Liver (tissue), 9 donors: ENCODE data around the gene GNRH2. TPM values are rescaled to one million over a fixed set of nuclear protein-coding genes. Genes with fewer than 3 reads are reported as not detected.
"Not testable (repeated sequence)": the region's sequence is repeated elsewhere in the genome, so short reads cannot be mapped to it uniquely, and the experiment has no call there.

Experiments used
- DNase-seq: peaks from one replicate; pipeline ENCODE4 v3.0.0-alpha.2; 2017; ENCODE audit warnings: low spot score
- H3K27ac ChIP-seq, 2 donors: one replicate each; pipeline ENCODE4 v1.7.0; 2013; ENCODE audit warnings: inconsistent platforms in 2 of 2, low read length in 2 of 2, control low read depth in 1 of 2, low read depth in 1 of 2, mild to moderate bottlenecking in 1 of 2
- H3K27me3 ChIP-seq, 4 donors: one replicate each; pipeline versions ENCODE4 v1.6.1 to v1.7.0; 2013; ENCODE audit warnings: low read length in 3 of 4, inconsistent platforms in 1 of 4, mild to moderate bottlenecking in 1 of 4, moderate library complexity in 1 of 4; ENCODE audit not compliant: control insufficient read depth in 4 of 4, insufficient read depth in 4 of 4
- H3K36me3 ChIP-seq, 4 donors: one replicate each; pipeline versions ENCODE4 v1.6.1 to v1.7.0; 2013; ENCODE audit warnings: low read length in 3 of 4, mild to moderate bottlenecking in 3 of 4, low read depth in 1 of 4, moderate library complexity in 1 of 4; ENCODE audit not compliant: control insufficient read depth in 4 of 4, insufficient read depth in 3 of 4
- H3K4me1 ChIP-seq, 4 donors: one replicate each; pipeline versions ENCODE4 v1.6.1 to v1.7.0; 2013; ENCODE audit warnings: low read length in 3 of 4, mild to moderate bottlenecking in 3 of 4, moderate library complexity in 1 of 4; ENCODE audit not compliant: control insufficient read depth in 4 of 4, insufficient read depth in 4 of 4
- H3K4me3 ChIP-seq, 3 donors: one replicate each; pipeline versions ENCODE4 v1.6.1 to v1.7.0; 2013; ENCODE audit warnings: low read length in 3 of 3, control low read depth in 1 of 3, low read depth in 1 of 3, mild to moderate bottlenecking in 1 of 3
- H3K9ac ChIP-seq, 2 donors: one replicate each; pipeline ENCODE4 v1.7.0; 2013; ENCODE audit warnings: low read length in 2 of 2, mild to moderate bottlenecking in 2 of 2, moderate library complexity in 2 of 2, control low read depth in 1 of 2, low read depth in 1 of 2
- H3K9me3 ChIP-seq, 4 donors: one replicate each; pipeline versions ENCODE4 v1.6.1 to v1.7.0; 2013; ENCODE audit warnings: low read length in 3 of 4; ENCODE audit not compliant: control insufficient read depth in 4 of 4
- EGR1 ChIP-seq, 2 donors: IDR thresholded peaks; 2 replicates each; pipeline ENCODE4 v1.6.1; 2016 to 2018; ENCODE audit warnings: antibody characterized with exemption in 2 of 2, low read depth in 2 of 2
- HNF4A ChIP-seq, 2 donors: conservative IDR thresholded peaks; 2 replicates each; pipeline ENCODE4 v1.6.1; 2016; ENCODE audit warnings: antibody characterized with exemption in 2 of 2, mild to moderate bottlenecking in 2 of 2
- HNF4G ChIP-seq: IDR thresholded peaks from 2 replicates; pipeline ENCODE4 v1.6.1; 2016; ENCODE audit warnings: antibody characterized with exemption
- JUND ChIP-seq, 2 donors: IDR thresholded peaks; 2 replicates each; pipeline ENCODE4 v1.6.1; 2016; ENCODE audit warnings: antibody characterized with exemption in 2 of 2
- NR2F2 ChIP-seq: IDR thresholded peaks from 2 replicates; pipeline ENCODE4 v1.6.1; 2016; ENCODE audit warnings: antibody characterized with exemption
- RXRA ChIP-seq, 2 donors: IDR thresholded peaks; 2 replicates each; pipeline ENCODE4 v1.6.1; 2017 to 2018; ENCODE audit warnings: antibody characterized with exemption in 2 of 2, mild to moderate bottlenecking in 1 of 2
- SP1 ChIP-seq: IDR thresholded peaks from 2 replicates; pipeline ENCODE4 v1.6.1; 2018; ENCODE audit warnings: antibody characterized with exemption, mild to moderate bottlenecking
- TAF1 ChIP-seq: conservative IDR thresholded peaks from 2 replicates; pipeline ENCODE4 v1.6.1; 2016; ENCODE audit warnings: antibody characterized with exemption, mild to moderate bottlenecking
- YY1 ChIP-seq: IDR thresholded peaks from 2 replicates; pipeline ENCODE4 v1.6.1; 2016; ENCODE audit warnings: antibody characterized with exemption, mild to moderate bottlenecking
- WGBS: extraction: QIAGEN DNeasy Blood & Tissue Kit; methylation state at CpG from one replicate; pipeline ENCODE4 v1.1.7; 2013; 5-methylcytosine and 5-hydroxymethylcytosine counted together
- polyA plus RNA-seq, 2 donors: library from polyadenylated mRNA; stranded (reverse) in 1 of 2; unstranded in 1 of 2; fragments of 200-250 nt in 1 of 2; fragments of >200 nt in 1 of 2; fragmentation: Nextera tagmentation in 1 of 2; extraction: Ambion mirVana in 1 of 2; gene quantifications; one replicate each; pipeline versions ENCODE4 v1.2.1 to v1.2.3, GENCODE V29; 2013 to 2015
- total RNA-seq, 2 donors: library from RNA; depleted of rRNA; stranded (reverse); fragments of >200 nt; gene quantifications; one replicate each; pipeline ENCODE4 v1.2.3, GENCODE V29; 2014
- TF ChIP-seq, protein P1 (sequence below): IDR thresholded peaks from 2 replicates; pipeline ENCODE4 v1.6.1; 2016; ENCODE audit warnings: antibody characterized with exemption
- TF ChIP-seq, protein P2 (sequence below): IDR thresholded peaks from 2 replicates; pipeline ENCODE4 v1.6.1; 2016; ENCODE audit warnings: antibody characterized with exemption
- TF ChIP-seq, protein P3 (sequence below): IDR thresholded peaks from 2 replicates; pipeline ENCODE4 v1.6.1; 2016; ENCODE audit warnings: antibody characterized with exemption
- donor health status: healthy.
- donor health status: healthy.
- donor health status: healthy.
- donor health status: healthy.
- donor health status: healthy.

Gene GNRH2
- total and polyA plus RNA-seq, 4 donors: 0.25 to 0.58 (median 0.44) TPM; not detected in 1

DNA sequence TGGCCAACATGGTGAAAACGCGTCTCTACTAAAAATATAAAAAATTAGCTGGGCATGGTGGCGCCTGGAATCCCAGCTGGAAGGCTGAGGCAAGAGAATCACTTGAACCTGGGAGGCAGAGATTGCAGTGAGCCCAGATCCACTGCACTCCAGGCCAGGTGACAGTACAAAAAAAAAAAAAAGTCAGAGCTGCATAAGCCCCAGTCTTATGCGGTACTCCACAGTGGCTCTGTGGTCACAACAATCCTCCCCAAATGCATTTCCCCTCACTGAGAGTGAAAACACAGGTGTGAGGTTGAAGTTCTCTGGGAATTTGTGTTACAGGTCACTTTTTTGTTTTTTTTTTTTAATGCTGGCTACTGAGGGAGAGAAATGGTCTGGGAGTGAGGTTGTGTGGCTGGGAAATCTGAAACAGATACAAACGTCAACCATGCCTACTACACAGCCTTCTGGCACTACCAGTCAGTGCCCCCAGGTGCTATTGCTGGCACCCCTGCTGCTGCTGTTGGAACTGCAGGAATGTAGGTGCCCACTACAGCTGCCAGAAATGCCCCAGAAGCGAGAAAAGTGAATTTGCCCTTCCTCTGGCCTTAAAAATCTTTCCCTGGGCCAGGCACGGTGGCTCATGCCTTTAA, 8.1 kb downstream of the GNRH2 start:
- peaks cover 9 to 27% (median 18%) of the 10 kb centered on the region in 4 donors for H3K36me3 ChIP-seq
- 76% methylated on average over 7 of the region's 7 CpGs for WGBS
- no peaks in the 10 kb centered on the region for H3K9me3 ChIP-seq
- H3K4me1 ChIP-seq: peaks cover 0 to 16% (median 10%) of the 10 kb centered on the region in 4 donors
- TF ChIP-seq EGR1 (IDR thresholded peaks at IDR 0.05; ENCODE audit: low read depth in 2 of 2) (no peak), HNF4A (conservative IDR thresholded peaks at IDR 0.05) (no peak), RXRA (IDR thresholded peaks at IDR 0.05) (no peak), TAF1 (no peak), HNF4G (no peak)
- no peak overlapping the region for H3K4me3 ChIP-seq
- DNase-seq: no peak
- H3K27me3 ChIP-seq: no peaks in the 10 kb centered on the region
- H3K27ac ChIP-seq: no peak overlapping the region
- no peak overlapping the region for H3K9ac ChIP-seq

DNA sequence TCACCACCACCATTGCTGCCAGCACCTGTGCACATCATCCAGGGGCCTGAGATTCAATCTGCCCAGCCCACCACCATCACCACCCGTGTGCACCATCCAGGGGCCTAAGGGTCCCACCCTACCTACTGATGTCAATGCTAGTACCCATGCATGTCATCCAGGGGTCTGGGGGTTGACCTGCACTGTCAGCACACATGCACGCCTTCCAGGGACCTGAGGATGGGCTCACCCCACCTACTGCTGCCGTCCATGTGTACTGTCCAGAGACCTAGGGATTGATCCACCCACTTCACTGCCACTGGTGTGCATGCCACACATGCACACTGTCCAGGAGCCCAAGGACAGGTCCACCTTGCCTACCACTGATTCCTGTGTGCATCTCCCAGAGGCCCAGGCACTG, 16.1 kb downstream of the GNRH2 start:
- whole genome bisulfite sequencing: 95% methylated on average over 3 of the region's 3 CpGs

DNA sequence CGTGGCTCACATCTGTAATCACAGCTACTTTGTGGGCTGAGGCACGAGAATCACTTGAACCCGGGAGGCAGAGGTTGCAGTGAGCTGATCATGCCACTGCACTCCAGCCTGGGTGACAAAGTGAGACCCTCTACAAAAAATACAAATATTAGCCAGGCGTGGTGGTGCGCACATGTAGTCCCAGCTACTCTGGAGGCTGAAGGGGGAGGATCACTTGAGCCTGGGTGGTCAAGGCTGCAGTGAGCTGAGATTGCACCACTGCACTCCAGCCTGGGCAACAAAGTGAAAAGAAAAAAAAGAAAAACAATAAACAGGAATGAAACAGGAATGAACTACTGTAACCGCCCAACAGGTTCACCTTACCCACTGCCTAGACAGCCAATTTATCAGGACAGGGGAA, 20.7 kb downstream of the GNRH2 start:
- WGBS: 90% methylated on average over 6 of the region's 6 CpGs
- H3K9ac ChIP-seq, H3K4me3 ChIP-seq, H3K36me3 ChIP-seq, H3K9me3 ChIP-seq, DNase-seq, H3K27me3 ChIP-seq, H3K27ac ChIP-seq: not testable (repeated sequence)
- H3K4me1 ChIP-seq: peaks cover 0 to 33% (median 24%) of the 10 kb centered on the region in 4 donors

More for the DNA sequence above, 16.1 kb downstream of the GNRH2 start:
- H3K9me3 ChIP-seq: no peaks in the 10 kb centered on the region
- no peak overlapping the region for H3K27ac ChIP-seq
- no peak overlapping the region for H3K4me3 ChIP-seq
- DNase-seq: no peak
- TF ChIP-seq, protein P1, sequence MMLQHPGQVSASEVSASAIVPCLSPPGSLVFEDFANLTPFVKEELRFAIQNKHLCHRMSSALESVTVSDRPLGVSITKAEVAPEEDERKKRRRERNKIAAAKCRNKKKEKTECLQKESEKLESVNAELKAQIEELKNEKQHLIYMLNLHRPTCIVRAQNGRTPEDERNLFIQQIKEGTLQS: no peak
- TF ChIP-seq, protein P2, sequence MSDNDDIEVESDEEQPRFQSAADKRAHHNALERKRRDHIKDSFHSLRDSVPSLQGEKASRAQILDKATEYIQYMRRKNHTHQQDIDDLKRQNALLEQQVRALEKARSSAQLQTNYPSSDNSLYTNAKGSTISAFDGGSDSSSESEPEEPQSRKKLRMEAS: no peak
- TF ChIP-seq JUND (IDR thresholded peaks at IDR 0.05): no peak
- no peak for TF ChIP-seq EGR1 (IDR thresholded peaks at IDR 0.05; ENCODE audit: low read depth in 2 of 2)
- no peak for TF ChIP-seq SP1
- no peak for TF ChIP-seq HNF4G
- no peak for TF ChIP-seq YY1
- TF ChIP-seq, protein P3, sequence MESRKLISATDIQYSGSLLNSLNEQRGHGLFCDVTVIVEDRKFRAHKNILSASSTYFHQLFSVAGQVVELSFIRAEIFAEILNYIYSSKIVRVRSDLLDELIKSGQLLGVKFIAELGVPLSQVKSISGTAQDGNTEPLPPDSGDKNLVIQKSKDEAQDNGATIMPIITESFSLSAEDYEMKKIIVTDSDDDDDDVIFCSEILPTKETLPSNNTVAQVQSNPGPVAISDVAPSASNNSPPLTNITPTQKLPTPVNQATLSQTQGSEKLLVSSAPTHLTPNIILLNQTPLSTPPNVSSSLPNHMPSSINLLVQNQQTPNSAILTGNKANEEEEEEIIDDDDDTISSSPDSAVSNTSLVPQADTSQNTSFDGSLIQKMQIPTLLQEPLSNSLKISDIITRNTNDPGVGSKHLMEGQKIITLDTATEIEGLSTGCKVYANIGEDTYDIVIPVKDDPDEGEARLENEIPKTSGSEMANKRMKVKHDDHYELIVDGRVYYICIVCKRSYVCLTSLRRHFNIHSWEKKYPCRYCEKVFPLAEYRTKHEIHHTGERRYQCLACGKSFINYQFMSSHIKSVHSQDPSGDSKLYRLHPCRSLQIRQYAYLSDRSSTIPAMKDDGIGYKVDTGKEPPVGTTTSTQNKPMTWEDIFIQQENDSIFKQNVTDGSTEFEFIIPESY: no peak
- no peak for TF ChIP-seq NR2F2
- TF ChIP-seq HNF4A (conservative IDR thresholded peaks at IDR 0.05): no peak
- H3K27me3 ChIP-seq: no peaks in the 10 kb centered on the region
- H3K4me1 ChIP-seq: no peaks in the 10 kb centered on the region
- no peak overlapping the region for H3K9ac ChIP-seq
- H3K36me3 ChIP-seq: no peaks in the 10 kb centered on the region
